Calu3 (cell line): ENCODE data around the gene PLOD2. TPM values are rescaled to one million over a fixed set of nuclear protein-coding genes. Genes with fewer than 3 reads are reported as not detected.

ENCODE experiments used
- BruUV-seq: library from RNA; stranded (reverse); fragments of 400-500 nt; replicated peaks from 2 replicates; lab custom pipeline; 2021; lab: Mats Ljungman, UMichigan
- CTCF ChIA-PET: fragments of 300-600 bp; sonication (Branson Sonifier 250); formaldehyde crosslinking; loops from one replicate; lab custom pipeline; 2022; ENCODE audit warnings: antibody characterized with exemption; lab: Charles Lee
- DNase-seq: peaks from one replicate; pipeline ENCODE4 v3.0.0; 2022
- H3K27ac Mint-ChIP-seq: one replicate; pipeline ENCODE4 v1.8.0; 2022; ENCODE audit warnings: mixed read lengths; ENCODE audit not compliant: unreplicated experiment
- H3K27me3 Mint-ChIP-seq: one replicate; pipeline ENCODE4 v1.8.0; 2022; ENCODE audit warnings: mixed read lengths; ENCODE audit not compliant: unreplicated experiment
- H3K36me3 Mint-ChIP-seq: one replicate; pipeline ENCODE4 v1.8.0; 2022; ENCODE audit warnings: mild to moderate bottlenecking, moderate library complexity, mixed read lengths; ENCODE audit not compliant: insufficient read depth, unreplicated experiment
- H3K4me1 Mint-ChIP-seq: one replicate; pipeline ENCODE4 v1.8.0; 2022; ENCODE audit warnings: mild to moderate bottlenecking, low read depth, mixed read lengths; ENCODE audit not compliant: unreplicated experiment
- H3K4me3 Mint-ChIP-seq: one replicate; pipeline ENCODE4 v1.8.0; 2022; ENCODE audit warnings: mild to moderate bottlenecking, low read depth, moderate library complexity, mixed read lengths; ENCODE audit not compliant: unreplicated experiment
- H3K9me3 Mint-ChIP-seq: one replicate; pipeline ENCODE4 v1.8.0; 2022; ENCODE audit warnings: low read depth, mixed read lengths; ENCODE audit not compliant: unreplicated experiment
- CTCF ChIP-seq: fragments of 200-600 bp; IDR thresholded peaks from one replicate; pipeline ENCODE4 v1.8.0; 2022; ENCODE audit warnings: antibody characterized with exemption; ENCODE audit not compliant: unreplicated experiment
- intact Hi-C: fragments of 100-400 bp; cut with micrococcal nuclease; formaldehyde crosslinking; loops from one replicate; pipeline ENCODE4 v1.10.0; 2022; ENCODE audit not compliant: unreplicated experiment
- total RNA-seq: library from RNA; stranded (reverse); gene quantifications from 2 replicates; pipeline ENCODE4 v1.2.3, GENCODE V29; 2022

Gene PLOD2
- total RNA-seq, 1 experiment from 2014 or later: 123 TPM

- no peak overlapping the region for H3K4me3 Mint-ChIP-seq
- BruUV-seq: no TSS peak
- H3K27me3 Mint-ChIP-seq: no peaks in the 10 kb centered on the region
- CTCF ChIA-PET: no interaction called here
- DNase-seq: no peak
- no peak for TF ChIP-seq CTCF
- H3K4me1 Mint-ChIP-seq: peaks cover 11% of the 10 kb centered on the region
- H3K9me3 Mint-ChIP-seq: no peaks in the 10 kb centered on the region
- H3K27ac Mint-ChIP-seq: no peak overlapping the region
- intact Hi-C loops: no loop called here
- no peaks in the 10 kb centered on the region for H3K36me3 Mint-ChIP-seq
Observed at GRCh38 chr3:146181216-146181615, 20.2 kb upstream of the PLOD2 start.

GRCh38 chr3:146180376-146180775 lies 19.4 kb upstream of the PLOD2 start:
- TF ChIP-seq CTCF: no peak
- no peak for DNase-seq
- intact Hi-C loops: no loop called here
- no peaks in the 10 kb centered on the region for H3K36me3 Mint-ChIP-seq
- H3K4me3 Mint-ChIP-seq: no peak overlapping the region
- CTCF ChIA-PET: interaction anchor here (0.6 kb wide), 1 partner anchor 1086 kb away, joined by 3 read pairs; no protein-coding TSS in a partner anchor
- H3K9me3 Mint-ChIP-seq: no peaks in the 10 kb centered on the region
- peaks cover 11% of the 10 kb centered on the region for H3K4me1 Mint-ChIP-seq
- no peak overlapping the region for H3K27ac Mint-ChIP-seq
- no TSS peak for BruUV-seq
- H3K27me3 Mint-ChIP-seq: no peaks in the 10 kb centered on the region

- intact Hi-C loops: no loop called here
- no peak for DNase-seq
- Mint-ChIP-seq H3K27me3 (no peaks in the 10 kb centered on the region), H3K4me3 (no peak overlapping the region), H3K27ac (no peak overlapping the region), H3K9me3 (peaks cover under 1% of the 10 kb centered on the region), H3K4me1 (peaks cover 4% of the 10 kb centered on the region), H3K36me3 (no peaks in the 10 kb centered on the region)
- no TSS peak for BruUV-seq
- no peak for TF ChIP-seq CTCF
- CTCF ChIA-PET: interaction anchor here (1.0 to 1.3 kb wide), 3 partner anchors 9 to 25 kb away, joined by 3 to 4 read pairs (median 3); no protein-coding TSS in a partner anchor
Observed at GRCh38 chr3:146178006-146178689, 17.2 kb upstream of the PLOD2 start.

GRCh38 chr3:146177519-146177918 lies 16.5 kb upstream of the PLOD2 start:
- H3K27me3 Mint-ChIP-seq: no peaks in the 10 kb centered on the region
- no peak overlapping the region for H3K4me3 Mint-ChIP-seq
- intact Hi-C loops: no loop called here
- H3K27ac Mint-ChIP-seq: no peak overlapping the region
- H3K4me1 Mint-ChIP-seq: peaks cover 10% of the 10 kb centered on the region
- no peak for TF ChIP-seq CTCF
- H3K36me3 Mint-ChIP-seq: no peaks in the 10 kb centered on the region
- peaks cover 4% of the 10 kb centered on the region for H3K9me3 Mint-ChIP-seq
- DNase-seq: no peak
- CTCF ChIA-PET: interaction anchor here (1.0 to 2.4 kb wide), 3 partner anchors 12 to 25 kb away, joined by 3 to 6 read pairs (median 3); partner anchors contain the start of gene PLOD2
- BruUV-seq: no TSS peak
